ENCODE measurements around the gene FHIT.

The FHIT gene

GRCh38 chr3:60841355-60841754 is 409.9 kb downstream of the FHIT start:
- Histone ChIP-seq H3F3A (ENCODE audit: control insufficient read depth, insufficient read depth) (no peaks in the 10 kb centered on the region), H3K4me1 (ENCODE audit: control insufficient read depth, low read length) (peaks cover 3% of the 10 kb centered on the region; the same call in 1 of the 2 replicates), H3K27me3 (ENCODE audit: control insufficient read depth, low read length) (no peaks in the 10 kb centered on the region), H3K79me2 (ENCODE audit: control insufficient read depth, low read length) (no peaks in the 10 kb centered on the region), H3K36me3 (ENCODE audit: control insufficient read depth, low read length) (no peaks in the 10 kb centered on the region), H3K9me3 (ENCODE audit: control insufficient read depth, insufficient read depth, low read length) (no peaks in the 10 kb centered on the region), H4K20me1 (ENCODE audit: control insufficient read depth, insufficient read depth, low read depth, low read length) (no peaks in the 10 kb centered on the region), H3K9me2 (replicated peaks; ENCODE audit: control insufficient read depth, low read length) (no peaks in the 10 kb centered on the region), H3K4me3 (ENCODE audit: low read length) (no peak overlapping the region), H3K27ac (ENCODE audit: low read depth, low read length) (no peak overlapping the region), H3K4me2 (ENCODE audit: low read length) (no peak overlapping the region)
- no peak for TF ChIP-seq EZH2phosphoT487 (IDR thresholded peaks at IDR 0.05; ENCODE audit: borderline replicate concordance, low read length)

GRCh38 chr3:60839246-60839645 is 412.0 kb downstream of the FHIT start:
- no peak overlapping the region for H3K4me2 ChIP-seq (ENCODE audit: low read length)
- H3K4me1 ChIP-seq (ENCODE audit: control insufficient read depth, low read length) = peaks cover 3% of the 10 kb centered on the region; the same call in 1 of the 2 replicates
- H3K27ac ChIP-seq (ENCODE audit: low read depth, low read length) = no peak overlapping the region
- no peaks in the 10 kb centered on the region for H4K20me1 ChIP-seq (ENCODE audit: control insufficient read depth, insufficient read depth, low read depth, low read length)
- H3F3A ChIP-seq (ENCODE audit: control insufficient read depth, insufficient read depth) = no peaks in the 10 kb centered on the region
- H3K4me3 ChIP-seq (ENCODE audit: low read length) = no peak overlapping the region
- TF ChIP-seq EZH2phosphoT487 (IDR thresholded peaks at IDR 0.05; ENCODE audit: borderline replicate concordance, low read length) = no peak
- TF ChIP-seq CTCF (IDR thresholded peaks at IDR 0.05; ENCODE audit: low read depth, low read length, poor library complexity, severe bottlenecking) = no peak
- H3K36me3 ChIP-seq (ENCODE audit: control insufficient read depth, low read length) = no peaks in the 10 kb centered on the region
- no peaks in the 10 kb centered on the region for H3K27me3 ChIP-seq (ENCODE audit: control insufficient read depth, low read length)
- H3K9me2 ChIP-seq (replicated peaks; ENCODE audit: control insufficient read depth, low read length) = no peaks in the 10 kb centered on the region
- no peaks in the 10 kb centered on the region for H3K79me2 ChIP-seq (ENCODE audit: control insufficient read depth, low read length)
- H3K9me3 ChIP-seq (ENCODE audit: control insufficient read depth, insufficient read depth, low read length) = no peaks in the 10 kb centered on the region

GRCh38 chr3:60835796-60836195 is 415.5 kb downstream of the FHIT start:
- H3K9me2 ChIP-seq (replicated peaks; ENCODE audit: control insufficient read depth, low read length) = no peaks in the 10 kb centered on the region
- H4K20me1 ChIP-seq (ENCODE audit: control insufficient read depth, insufficient read depth, low read depth, low read length) = no peaks in the 10 kb centered on the region
- H3K79me2 ChIP-seq (ENCODE audit: control insufficient read depth, low read length) = no peaks in the 10 kb centered on the region
- no peaks in the 10 kb centered on the region for H3K27me3 ChIP-seq (ENCODE audit: control insufficient read depth, low read length)
- TF ChIP-seq EZH2phosphoT487 (IDR thresholded peaks at IDR 0.05; ENCODE audit: borderline replicate concordance, low read length) (no peak), CTCF (IDR thresholded peaks at IDR 0.05; ENCODE audit: low read depth, low read length, poor library complexity, severe bottlenecking) (no peak)
- H3K4me3 ChIP-seq (ENCODE audit: low read length) = no peak overlapping the region
- H3K36me3 ChIP-seq (ENCODE audit: control insufficient read depth, low read length) = no peaks in the 10 kb centered on the region
- H3K4me2 ChIP-seq (ENCODE audit: low read length) = no peak overlapping the region
- no peak overlapping the region for H3K27ac ChIP-seq (ENCODE audit: low read depth, low read length)
- no peaks in the 10 kb centered on the region for H3K4me1 ChIP-seq (ENCODE audit: control insufficient read depth, low read length)
- no peaks in the 10 kb centered on the region for H3K9me3 ChIP-seq (ENCODE audit: control insufficient read depth, insufficient read depth, low read length)
- H3F3A ChIP-seq (ENCODE audit: control insufficient read depth, insufficient read depth) = no peaks in the 10 kb centered on the region

- H3K4me3 ChIP-seq (ENCODE audit: low read length) = no peak overlapping the region
- no peaks in the 10 kb centered on the region for H3K79me2 ChIP-seq (ENCODE audit: control insufficient read depth, low read length)
- no peaks in the 10 kb centered on the region for H3K36me3 ChIP-seq (ENCODE audit: control insufficient read depth, low read length)
- H3K27ac ChIP-seq (ENCODE audit: low read depth, low read length) = no peak overlapping the region
- H4K20me1 ChIP-seq (ENCODE audit: control insufficient read depth, insufficient read depth, low read depth, low read length) = no peaks in the 10 kb centered on the region
- no peaks in the 10 kb centered on the region for H3K27me3 ChIP-seq (ENCODE audit: control insufficient read depth, low read length)
- H3K9me2 ChIP-seq (replicated peaks; ENCODE audit: control insufficient read depth, low read length) = no peaks in the 10 kb centered on the region
- no peaks in the 10 kb centered on the region for H3K9me3 ChIP-seq (ENCODE audit: control insufficient read depth, insufficient read depth, low read length)
- no peak for TF ChIP-seq CTCF (IDR thresholded peaks at IDR 0.05; ENCODE audit: low read depth, low read length, poor library complexity, severe bottlenecking)
- no peak for TF ChIP-seq EZH2phosphoT487 (IDR thresholded peaks at IDR 0.05; ENCODE audit: borderline replicate concordance, low read length)
- H3K4me1 ChIP-seq (ENCODE audit: control insufficient read depth, low read length) = no peaks in the 10 kb centered on the region
- no peaks in the 10 kb centered on the region for H3F3A ChIP-seq (ENCODE audit: control insufficient read depth, insufficient read depth)
- no peak overlapping the region for H3K4me2 ChIP-seq (ENCODE audit: low read length)
Observed at GRCh38 chr3:60829058-60829457, 422.2 kb downstream of the FHIT start.
